Measurements from ENCODE around the gene BLOC1S4. TPM values are rescaled to one million over a fixed set of nuclear protein-coding genes. Genes with fewer than 3 reads are reported as not detected.

BLOC1S4 gene
- total RNA-seq, 4 donors from 2014 or later, result 8.5 to 26.6 (median 11.7) TPM

DNA sequence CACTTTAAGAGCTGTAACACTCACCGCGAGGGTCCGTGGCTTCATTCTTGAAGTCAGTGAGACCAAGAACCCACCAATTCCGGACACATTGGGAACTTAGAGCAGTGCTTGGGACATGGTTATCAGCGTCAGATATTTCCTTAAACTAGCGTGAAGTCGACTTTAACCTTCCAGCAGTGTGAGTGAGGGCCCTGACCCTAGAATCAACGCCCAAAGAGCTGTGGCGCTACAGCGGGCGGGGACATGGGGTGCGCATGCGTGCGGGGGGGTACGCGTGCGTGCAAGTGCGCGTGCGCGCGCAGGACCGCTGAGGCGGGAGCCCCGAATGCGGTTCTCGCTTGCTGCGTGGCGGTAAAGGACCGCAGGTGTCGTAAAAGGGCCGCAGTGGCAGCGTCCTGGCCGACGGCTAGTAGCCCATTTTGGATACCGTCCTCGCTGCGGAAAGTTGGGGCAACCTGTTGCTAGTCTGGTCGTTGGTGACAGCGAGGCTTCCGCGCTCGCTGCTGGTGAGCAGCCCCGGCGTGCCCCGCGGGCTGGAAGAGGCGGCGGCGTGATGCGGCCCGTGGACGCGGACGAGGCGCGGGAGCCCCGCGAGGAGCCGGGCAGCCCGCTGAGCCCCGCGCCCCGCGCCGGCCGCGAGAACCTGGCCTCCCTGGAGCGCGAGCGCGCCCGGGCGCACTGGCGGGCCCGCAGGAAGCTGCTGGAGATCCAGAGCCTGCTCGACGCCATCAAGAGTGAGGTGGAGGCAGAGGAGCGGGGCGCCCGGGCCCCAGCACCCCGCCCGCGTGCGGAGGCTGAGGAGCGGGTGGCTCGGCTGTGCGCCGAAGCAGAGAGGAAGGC lies 42.1 kb upstream of the BLOC1S4 start:
- TF ChIP-seq, protein P1, sequence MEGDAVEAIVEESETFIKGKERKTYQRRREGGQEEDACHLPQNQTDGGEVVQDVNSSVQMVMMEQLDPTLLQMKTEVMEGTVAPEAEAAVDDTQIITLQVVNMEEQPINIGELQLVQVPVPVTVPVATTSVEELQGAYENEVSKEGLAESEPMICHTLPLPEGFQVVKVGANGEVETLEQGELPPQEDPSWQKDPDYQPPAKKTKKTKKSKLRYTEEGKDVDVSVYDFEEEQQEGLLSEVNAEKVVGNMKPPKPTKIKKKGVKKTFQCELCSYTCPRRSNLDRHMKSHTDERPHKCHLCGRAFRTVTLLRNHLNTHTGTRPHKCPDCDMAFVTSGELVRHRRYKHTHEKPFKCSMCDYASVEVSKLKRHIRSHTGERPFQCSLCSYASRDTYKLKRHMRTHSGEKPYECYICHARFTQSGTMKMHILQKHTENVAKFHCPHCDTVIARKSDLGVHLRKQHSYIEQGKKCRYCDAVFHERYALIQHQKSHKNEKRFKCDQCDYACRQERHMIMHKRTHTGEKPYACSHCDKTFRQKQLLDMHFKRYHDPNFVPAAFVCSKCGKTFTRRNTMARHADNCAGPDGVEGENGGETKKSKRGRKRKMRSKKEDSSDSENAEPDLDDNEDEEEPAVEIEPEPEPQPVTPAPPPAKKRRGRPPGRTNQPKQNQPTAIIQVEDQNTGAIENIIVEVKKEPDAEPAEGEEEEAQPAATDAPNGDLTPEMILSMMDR (IDR thresholded peaks at IDR 0.05), result peak in 2 of 4 experiments; percentile 1 to 18
- peak; percentile 63 to 86 for TF ChIP-seq POLR2A (IDR thresholded peaks at IDR 0.05)

DNA sequence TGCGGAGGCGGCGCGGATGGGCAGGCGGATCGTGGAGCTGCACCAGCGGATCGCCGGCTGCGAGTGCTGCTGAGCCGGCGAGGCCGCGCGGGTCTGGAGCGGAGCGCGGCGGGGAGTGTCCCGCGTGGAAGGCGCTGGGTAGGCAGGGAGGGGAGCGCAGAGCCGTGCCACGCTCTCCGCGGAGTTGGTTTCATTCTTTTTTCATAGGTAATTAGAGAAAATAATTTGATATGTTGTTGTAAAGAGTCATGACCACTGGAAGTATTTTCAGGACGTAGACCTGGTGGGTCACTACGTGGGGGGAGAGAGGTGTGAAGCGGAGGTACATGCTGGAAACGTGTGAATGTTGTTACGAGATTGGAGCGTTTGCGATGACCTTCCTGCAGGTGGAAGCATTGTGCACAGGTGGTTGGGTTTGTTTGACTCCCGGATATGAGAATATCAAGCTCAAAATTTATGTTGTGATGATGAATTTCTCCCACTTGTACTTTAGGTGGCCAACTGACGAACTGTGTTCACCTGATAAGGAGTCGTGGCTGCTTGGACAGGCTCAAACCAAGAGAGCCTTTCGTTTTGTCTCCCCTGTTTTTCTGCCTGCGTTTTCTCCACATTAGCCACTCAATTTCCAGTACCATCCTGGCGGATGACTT lies 41.3 kb upstream of the BLOC1S4 start:
- Histone ChIP-seq H3K4me1 (peaks cover 13 to 18% of the 10 kb centered on the region in 2 donors), H3K9me3 (no peaks in the 10 kb centered on the region), H3K36me3 (no peaks in the 10 kb centered on the region), H3K27me3 (no peaks in the 10 kb centered on the region), H3K27ac (peak overlapping the region; percentile 85 to 88), H3K4me3 (peak overlapping the region; percentile 46 to 89)
- intact Hi-C loops (cut with DNase I; ENCODE audit: low total_unique reads), result no loop called here
- no peak for TF ChIP-seq POLR2A (IDR thresholded peaks at IDR 0.05)
- TF ChIP-seq, protein P1 (IDR thresholded peaks at IDR 0.05), result peak in 1 of 4 experiments; percentile 21
- DNase-seq, result no peak

More for the DNA sequence above, 42.1 kb upstream of the BLOC1S4 start:
- intact Hi-C loops (cut with DNase I; ENCODE audit: low total_unique reads), result no loop called here
- Histone ChIP-seq H3K9me3 (no peaks in the 10 kb centered on the region), H3K36me3 (no peaks in the 10 kb centered on the region), H3K4me3 (peak overlapping the region; percentile 46 to 89), H3K27me3 (no peaks in the 10 kb centered on the region), H3K4me1 (peaks cover 13 to 18% of the 10 kb centered on the region in 2 donors), H3K27ac (peak overlapping the region; percentile 85 to 88)
- DNase-seq, result peak; percentile 95

DNA sequence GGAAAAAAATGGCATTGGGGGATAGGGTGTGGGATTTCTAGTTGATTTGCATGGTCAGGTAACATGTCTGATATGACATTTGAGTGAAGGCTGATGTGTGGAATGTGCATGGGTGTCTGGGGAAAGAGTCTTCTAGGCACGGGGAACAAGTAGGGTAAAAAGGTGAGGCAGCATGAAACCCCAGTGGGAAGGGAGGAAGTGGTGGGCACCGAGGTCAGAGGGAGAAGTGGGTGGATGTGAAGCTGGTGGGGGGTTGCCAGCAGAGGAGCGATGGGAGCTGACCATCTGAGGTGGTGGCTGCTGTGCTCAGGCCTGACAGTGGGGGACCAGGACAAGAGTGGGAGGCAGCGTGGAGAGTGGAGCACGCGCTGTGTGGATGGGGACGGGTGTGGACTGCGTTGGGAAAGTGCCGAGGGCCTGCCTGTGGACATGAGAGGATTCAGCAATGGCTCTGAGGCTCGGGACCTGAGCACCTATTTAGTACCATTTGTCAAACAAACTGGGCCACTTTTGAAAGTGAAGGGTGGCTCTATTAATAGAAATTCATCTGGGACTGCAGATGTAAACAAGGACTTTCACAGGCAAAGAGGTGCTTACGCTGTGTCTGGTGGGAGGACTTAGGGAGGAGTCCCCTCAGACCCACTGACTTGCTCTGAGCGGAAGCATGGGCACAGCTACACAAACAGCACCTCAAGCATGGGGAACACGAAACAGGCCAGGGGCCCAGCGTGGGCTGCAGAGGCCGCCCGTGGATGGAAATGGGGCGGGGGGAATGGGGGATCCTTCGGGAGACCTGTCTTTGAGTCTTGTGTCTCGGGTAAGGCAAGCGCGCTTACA lies 39.0 kb upstream of the BLOC1S4 start:
- H3K4me3 ChIP-seq, result no peak overlapping the region
- no peak overlapping the region for H3K27ac ChIP-seq
- H3K9me3 ChIP-seq, result no peaks in the 10 kb centered on the region
- intact Hi-C loops (cut with DNase I; ENCODE audit: low total_unique reads), result no loop called here
- peaks cover 13 to 18% of the 10 kb centered on the region in 2 donors for H3K4me1 ChIP-seq
- H3K36me3 ChIP-seq, result no peaks in the 10 kb centered on the region
- no peak for DNase-seq
- TF ChIP-seq POLR2A (IDR thresholded peaks at IDR 0.05), result no peak
- TF ChIP-seq, protein P1 (IDR thresholded peaks at IDR 0.05), result no peak
- no peaks in the 10 kb centered on the region for H3K27me3 ChIP-seq

DNA sequence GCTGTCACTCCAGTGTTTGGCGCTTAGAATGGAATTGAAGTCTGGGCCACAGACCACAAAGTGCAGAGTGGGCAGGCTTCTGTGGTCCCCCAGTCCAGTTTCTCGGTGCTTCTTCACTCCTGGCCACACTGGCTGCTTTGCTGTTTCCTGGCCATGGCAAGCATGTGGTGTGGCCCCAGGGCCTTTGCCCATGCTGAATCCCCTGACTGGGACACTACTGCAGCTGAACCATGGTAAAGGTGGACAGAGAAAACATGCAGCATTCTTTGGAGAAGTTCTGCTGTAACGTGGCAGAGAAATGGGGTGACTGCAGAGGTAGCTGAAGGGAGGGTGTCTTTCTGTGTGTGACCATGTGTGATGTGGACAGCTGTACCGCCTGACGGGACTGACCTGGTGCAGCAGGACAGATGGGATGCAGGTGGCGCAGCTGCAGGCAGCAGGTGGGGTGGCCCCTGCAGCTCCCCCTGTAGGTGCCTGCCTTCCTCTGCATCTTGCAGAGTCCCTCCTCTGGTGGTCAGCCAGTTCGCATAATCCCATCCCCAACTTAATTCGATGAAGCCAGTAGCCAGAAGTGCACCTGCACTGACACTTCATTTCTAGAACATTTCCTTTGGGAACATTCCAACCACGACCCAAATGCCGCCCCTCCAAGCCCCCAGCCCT lies 35.5 kb upstream of the BLOC1S4 start:
- Histone ChIP-seq H3K9me3 (no peaks in the 10 kb centered on the region), H3K27ac (no peak overlapping the region), H3K27me3 (no peaks in the 10 kb centered on the region), H3K4me1 (peaks cover 7 to 15% of the 10 kb centered on the region in 2 donors), H3K36me3 (no peaks in the 10 kb centered on the region), H3K4me3 (no peak overlapping the region)
- no peak for DNase-seq
- intact Hi-C loops (cut with DNase I; ENCODE audit: low total_unique reads), result no loop called here
- TF ChIP-seq POLR2A (IDR thresholded peaks at IDR 0.05), result no peak
- TF ChIP-seq, protein P1 (IDR thresholded peaks at IDR 0.05), result no peak

Measured in uterus (tissue), 4 donors.